Neuronal stem cell (in vitro differentiated cells): Measurements from ENCODE around the gene TRNAU1AP.

Experiments
- DNase-seq: peaks from one replicate; pipeline ENCODE4 v3.0.0-alpha.2; 2013; ENCODE audit warnings: low spot score
- H2AFZ ChIP-seq: one replicate; pipeline ENCODE4 v1.6.1; 2013; ENCODE audit warnings: mild to moderate bottlenecking, low read length, inconsistent platforms
- H2AK5ac ChIP-seq: 2 replicates; pipeline ENCODE4 v1.6.1; 2013; ENCODE audit warnings: low read depth, mild to moderate bottlenecking, inconsistent platforms, low read length, moderate library complexity, mixed read lengths
- H2BK120ac ChIP-seq: 2 replicates; pipeline ENCODE4 v1.6.1; 2013; ENCODE audit warnings: low read depth, mild to moderate bottlenecking, inconsistent platforms, low read length, moderate library complexity, mixed read lengths
- H2BK12ac ChIP-seq: one replicate; pipeline ENCODE4 v1.6.1; 2013; ENCODE audit warnings: low read length, inconsistent platforms
- H2BK15ac ChIP-seq: 2 replicates; pipeline ENCODE4 v1.6.1; 2013; ENCODE audit warnings: mild to moderate bottlenecking, low read length, inconsistent platforms, mixed read lengths
- H2BK5ac ChIP-seq: one replicate; pipeline ENCODE4 v1.6.1; 2013; ENCODE audit warnings: inconsistent platforms, mild to moderate bottlenecking, low read length, moderate library complexity
- H3K14ac ChIP-seq: one replicate; pipeline ENCODE4 v1.6.1; 2013; ENCODE audit warnings: low read length, inconsistent platforms
- H3K18ac ChIP-seq: 2 replicates; pipeline ENCODE4 v1.6.1; 2013; ENCODE audit warnings: low read length, inconsistent platforms
- H3K23ac ChIP-seq: 2 replicates; pipeline ENCODE4 v1.6.1; 2013; ENCODE audit warnings: low read depth, mild to moderate bottlenecking, mixed read lengths, low read length, inconsistent platforms; ENCODE audit not compliant: poor library complexity
- H3K27ac ChIP-seq: replicated peaks from 3 replicates; pipeline ENCODE4 v1.5.1; 2013; ENCODE audit warnings: low read length, inconsistent platforms
- H3K27me3 ChIP-seq, 3 experiments: 2 replicates each; pipeline ENCODE4 v1.6.1; 2013; ENCODE audit warnings: low read length in 3 of 3, mild to moderate bottlenecking in 2 of 3, inconsistent platforms in 1 of 3, low read depth in 1 of 3, mixed read lengths in 1 of 3, moderate library complexity in 1 of 3; ENCODE audit not compliant: control insufficient read depth in 3 of 3, insufficient read depth in 3 of 3
- H3K36me3 ChIP-seq, 2 donors: replicated peaks in 1 of 2; 2 replicates each; pipeline ENCODE4 v1.6.1; 2013; ENCODE audit warnings: low read length in 2 of 2; ENCODE audit not compliant: control insufficient read depth in 2 of 2, insufficient read depth in 2 of 2
- H3K4ac ChIP-seq: 2 replicates; pipeline ENCODE4 v1.6.1; 2013; ENCODE audit warnings: inconsistent platforms, mild to moderate bottlenecking, low read length, moderate library complexity
- H3K4me1 ChIP-seq, 2 donors: 1 replicate in 1 of 2; 2 replicates in 1 of 2; pipeline ENCODE4 v1.6.1; 2013; ENCODE audit warnings: low read length in 2 of 2, low read depth in 1 of 2; ENCODE audit not compliant: control insufficient read depth in 2 of 2, insufficient read depth in 1 of 2
- H3K4me2 ChIP-seq: one replicate; pipeline ENCODE4 v1.6.1; 2013; ENCODE audit warnings: mild to moderate bottlenecking, low read length, inconsistent platforms; ENCODE audit not compliant: insufficient read depth, poor library complexity, severe bottlenecking
- H3K4me3 ChIP-seq, 2 donors: 2 replicates each; pipeline ENCODE4 v1.5.1; 2013; ENCODE audit warnings: low read length in 2 of 2, mild to moderate bottlenecking in 2 of 2, inconsistent platforms in 1 of 2, moderate library complexity in 1 of 2
- H3K79me1 ChIP-seq: one replicate; pipeline ENCODE4 v1.6.1; 2013; ENCODE audit warnings: low read depth, mild to moderate bottlenecking, inconsistent platforms, low read length, moderate library complexity
- H3K9ac ChIP-seq: one replicate; pipeline ENCODE4 v1.6.1; 2013; ENCODE audit warnings: mild to moderate bottlenecking, low read depth, low read length, inconsistent platforms; ENCODE audit not compliant: poor library complexity
- H3K9me3 ChIP-seq, 2 donors: replicated peaks in 1 of 2; 2 replicates each; pipeline versions ENCODE3 to v1.6.1; 2013; ENCODE audit warnings: low read length in 2 of 2, mild to moderate bottlenecking in 2 of 2, inconsistent platforms in 1 of 2, low read depth in 1 of 2, mixed read lengths in 1 of 2, moderate library complexity in 1 of 2; ENCODE audit not compliant: control insufficient read depth in 2 of 2, insufficient read depth in 1 of 2
- H4K8ac ChIP-seq: one replicate; pipeline ENCODE4 v1.6.1; 2013; ENCODE audit warnings: low read depth, mild to moderate bottlenecking, inconsistent platforms, low read length, moderate library complexity
- H4K91ac ChIP-seq: one replicate; pipeline ENCODE4 v1.6.1; 2013; ENCODE audit warnings: low read length, low read depth, mild to moderate bottlenecking, inconsistent platforms; ENCODE audit not compliant: poor library complexity
- WGBS, 2 donors: extraction: QIAGEN DNeasy Blood & Tissue Kit; methylation state at CpG; one replicate each; pipeline ENCODE4 v1.1.7; 2013; ENCODE audit warnings: missing lambda C conversion rate in 2 of 2, mixed read lengths in 1 of 2; ENCODE audit not compliant: insufficient read length in 2 of 2, insufficient replicate concordance in 1 of 2; ENCODE audit errors: extremely low coverage in 2 of 2; 5-methylcytosine and 5-hydroxymethylcytosine counted together

TRNAU1AP gene

DNA sequence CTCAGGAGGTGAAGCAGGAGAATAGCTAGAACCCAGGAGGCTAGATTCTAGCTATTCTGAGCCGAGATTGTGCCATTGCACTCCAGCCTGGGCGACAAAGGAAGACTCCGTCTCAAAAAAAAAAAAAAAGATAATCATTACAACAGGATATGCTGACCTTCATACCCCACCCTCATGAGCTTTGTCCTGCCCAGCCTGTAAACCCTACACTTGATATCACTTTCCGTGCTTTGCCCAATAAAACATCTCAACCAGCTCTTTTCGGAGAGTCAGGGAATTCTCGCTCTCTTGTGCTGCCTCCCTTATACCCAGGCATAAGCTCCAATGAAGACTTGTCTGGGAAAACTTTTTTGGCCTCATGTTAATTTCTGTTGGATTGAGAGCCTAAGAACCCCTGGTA, 1.5 kb upstream of the TRNAU1AP start:
- Histone ChIP-seq H3K9ac (no peak overlapping the region), H2BK15ac (no peak overlapping the region), H3K23ac (no peak overlapping the region), H2BK12ac (no peak overlapping the region), H3K36me3 (peaks cover 0 to 21% of the 10 kb centered on the region in 2 donors), H3K4me3 (no peak overlapping the region), H4K91ac (no peak overlapping the region), H2AK5ac (no peak overlapping the region), H3K27me3 (no peaks in the 10 kb centered on the region), H3K18ac (no peak overlapping the region), H2BK5ac (no peak overlapping the region), H3K27ac (no peak overlapping the region), H3K9me3 (no peaks in the 10 kb centered on the region), H3K4me2 (no peak overlapping the region), H3K4me1 (peaks cover 0 to 3% of the 10 kb centered on the region in 2 donors), H2AFZ (no peak overlapping the region), H4K8ac (no peak overlapping the region), H3K79me1 (peaks cover 4% of the 10 kb centered on the region), H3K14ac (no peak overlapping the region), H2BK120ac (no peak overlapping the region), H3K4ac (no peak overlapping the region)
- no CpG with 5 or more reads among the region's 6 CpGs for WGBS, 2 donors
- no peak for DNase-seq

DNA sequence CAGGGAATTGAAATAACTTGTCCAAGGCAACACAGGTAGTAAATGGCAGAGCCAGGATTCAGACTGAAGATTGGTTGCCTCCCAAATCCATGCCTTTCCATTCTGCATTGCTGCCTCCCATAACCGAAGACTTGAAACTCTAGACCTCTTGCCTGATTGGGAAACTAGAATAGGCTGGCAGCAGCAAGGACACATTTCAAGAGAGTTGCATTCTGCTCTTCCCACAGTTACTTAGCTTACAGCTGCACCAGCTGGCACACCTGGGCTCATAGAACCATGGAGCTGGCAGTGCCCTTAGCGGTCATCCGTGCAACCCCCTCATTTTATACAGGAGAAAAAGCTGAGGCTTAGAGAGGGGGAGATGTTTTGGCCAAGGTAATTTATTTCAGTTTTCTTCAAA, 8.0 kb downstream of the TRNAU1AP start:
- H3K4ac ChIP-seq, result no peak overlapping the region
- WGBS, 2 donors, result no CpG with 5 or more reads among the region's 3 CpGs

DNA sequence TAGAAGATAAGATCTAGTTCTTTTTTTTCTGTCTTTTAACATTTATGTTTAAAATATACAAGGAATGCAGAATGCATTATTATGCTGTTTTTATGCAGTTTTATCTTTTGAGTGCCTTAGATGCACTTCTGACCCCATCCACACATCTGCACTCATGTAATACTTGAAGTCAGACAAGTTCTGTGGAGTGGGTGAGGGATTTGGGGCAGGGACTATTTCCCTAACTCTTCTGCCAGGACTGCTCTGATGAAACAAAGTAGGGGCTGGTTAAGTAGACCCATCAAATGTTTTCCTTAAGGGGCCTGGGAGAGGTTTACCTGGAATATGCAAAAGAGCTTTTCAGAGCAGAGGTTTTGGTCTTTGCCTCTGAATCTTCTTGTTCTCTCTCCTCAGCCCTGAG, 11.4 kb downstream of the TRNAU1AP start:
- H2BK5ac ChIP-seq, result no peak overlapping the region
- H3K9me3 ChIP-seq, result no peaks in the 10 kb centered on the region
- no peak overlapping the region for H2AFZ ChIP-seq
- no peaks in the 10 kb centered on the region for H3K79me1 ChIP-seq
- no peak overlapping the region for H3K14ac ChIP-seq
- H3K18ac ChIP-seq, result no peak overlapping the region
- H3K36me3 ChIP-seq, result peaks cover 35 to 85% of the 10 kb centered on the region in 2 donors
- no peak overlapping the region for H2BK12ac ChIP-seq
- no peak overlapping the region for H2BK120ac ChIP-seq
- no peak overlapping the region for H4K8ac ChIP-seq
- no peak for DNase-seq
- no peak overlapping the region for H4K91ac ChIP-seq
- no peaks in the 10 kb centered on the region for H3K4me1 ChIP-seq
- H2BK15ac ChIP-seq, result no peak overlapping the region
- no peak overlapping the region for H3K27ac ChIP-seq
- H3K23ac ChIP-seq, result no peak overlapping the region
- H2AK5ac ChIP-seq, result no peak overlapping the region
- H3K9ac ChIP-seq, result no peak overlapping the region
- no peaks in the 10 kb centered on the region for H3K27me3 ChIP-seq
- no peak overlapping the region for H3K4ac ChIP-seq
- H3K4me3 ChIP-seq, result no peak overlapping the region
- no peak overlapping the region for H3K4me2 ChIP-seq

More for the DNA sequence above, 8.0 kb downstream of the TRNAU1AP start:
- Histone ChIP-seq H3K9ac (no peak overlapping the region), H2BK12ac (no peak overlapping the region), H3K27me3 (no peaks in the 10 kb centered on the region), H3K4me3 (no peak overlapping the region), H3K4me1 (no peaks in the 10 kb centered on the region), H2BK120ac (no peak overlapping the region), H2BK5ac (no peak overlapping the region), H2AFZ (no peak overlapping the region), H3K27ac (no peak overlapping the region), H3K4me2 (no peak overlapping the region), H2BK15ac (no peak overlapping the region), H3K23ac (no peak overlapping the region), H2AK5ac (no peak overlapping the region), H3K79me1 (no peaks in the 10 kb centered on the region), H4K91ac (no peak overlapping the region), H3K14ac (no peak overlapping the region), H3K18ac (no peak overlapping the region), H4K8ac (no peak overlapping the region), H3K36me3 (peaks cover 23 to 77% of the 10 kb centered on the region in 2 donors), H3K9me3 (no peaks in the 10 kb centered on the region)
- DNase-seq, result no peak

DNA sequence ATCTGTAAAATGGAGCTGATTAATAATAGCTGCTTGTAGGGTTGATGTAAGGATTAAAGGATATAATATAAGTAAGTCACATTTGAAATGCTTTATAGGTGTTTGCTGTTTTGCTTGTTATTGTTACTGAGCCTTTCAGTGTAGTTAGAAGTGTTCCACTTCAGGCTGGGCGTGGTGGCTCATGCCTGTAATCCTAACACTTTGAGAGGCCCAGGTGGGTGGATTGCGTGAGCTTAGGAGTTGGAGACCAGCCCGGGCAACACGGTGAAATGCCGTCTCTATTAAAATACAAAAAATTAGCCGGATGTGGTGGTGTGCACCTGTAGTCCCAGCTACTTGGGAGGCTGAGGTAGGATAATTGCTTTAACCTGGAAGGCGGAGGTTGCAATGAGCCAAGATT, 12.2 kb downstream of the TRNAU1AP start:
- Histone ChIP-seq H3K27ac (no peak overlapping the region), H3K14ac (no peak overlapping the region), H2BK15ac (no peak overlapping the region), H3K9ac (no peak overlapping the region), H3K27me3 (no peaks in the 10 kb centered on the region), H2AFZ (no peak overlapping the region), H3K18ac (no peak overlapping the region), H3K9me3 (no peaks in the 10 kb centered on the region), H4K8ac (no peak overlapping the region), H3K4ac (no peak overlapping the region), H2AK5ac (no peak overlapping the region), H2BK5ac (no peak overlapping the region), H3K4me2 (no peak overlapping the region), H3K4me1 (no peaks in the 10 kb centered on the region), H4K91ac (no peak overlapping the region), H2BK120ac (no peak overlapping the region), H3K79me1 (no peaks in the 10 kb centered on the region), H3K4me3 (no peak overlapping the region), H2BK12ac (no peak overlapping the region), H3K23ac (no peak overlapping the region), H3K36me3 (peaks cover 32 to 79% of the 10 kb centered on the region in 2 donors)
- WGBS, 2 donors, result no CpG with 5 or more reads among the region's 7 CpGs
- DNase-seq, result no peak
